Posterior vena cava (tissue), 2 donors: ENCODE data around the gene ZBTB9. TPM values are rescaled to one million over a fixed set of nuclear protein-coding genes. Genes with fewer than 3 reads are reported as not detected.

Experiments
- DNase-seq: peaks from one replicate; pipeline ENCODE4 v3.0.0-alpha.2; 2020; ENCODE audit warnings: low spot score
- intact Hi-C, 2 donors: fragments of 100-400 bp; cut with DNase I; formaldehyde crosslinking; loops; one replicate each; pipeline versions ENCODE4 v1.14.1 to v1.14.2; 2022 to 2023
- microRNA-seq, 2 donors: library from miRNA; unstranded; fragments of <30 nt; microRNA quantifications; one replicate each; pipeline ENCODE4 v1.2.0, GENCODE V29; 2020 to 2021; ENCODE audit warnings: borderline microRNAs expressed in 2 of 2
- total RNA-seq, 2 donors: library from RNA; stranded (reverse); fragmentation: NEBNext Ultra II Directional; extraction: Animal tissue kit (Norgen Biotek cat#: 25700); gene quantifications; one replicate each; pipeline ENCODE4 v1.2.1, GENCODE V29; 2021
- donor health status: DM: yes; HTN: yes; CAD: no.
- donor health status: DM: yes; HTN: yes; CAD: no.

The ZBTB9 gene
- total RNA-seq, 2 donors from 2014 or later: 3.9 to 5.0 TPM

DNA sequence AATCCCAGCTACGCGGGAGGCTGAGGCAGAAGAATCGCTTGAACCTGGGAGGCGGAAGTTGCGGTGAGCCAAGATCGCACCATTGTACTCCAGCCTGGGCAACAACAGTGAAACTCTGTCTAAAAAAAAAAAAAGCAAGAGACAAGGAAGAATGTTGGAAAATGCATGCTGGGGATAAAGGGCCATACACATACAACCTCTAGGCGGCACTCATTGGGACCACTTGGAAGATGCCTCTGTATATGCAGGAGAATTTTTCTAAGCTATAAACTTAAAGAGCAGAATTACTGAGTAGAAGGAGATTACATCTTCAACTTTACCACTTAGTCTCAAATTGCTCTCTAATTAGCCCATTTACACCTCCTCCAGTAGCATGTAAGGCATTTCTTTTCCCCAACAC, 42.8 kb downstream of the ZBTB9 start:
- intact Hi-C loops: no loop called here
- no peak for DNase-seq

DNA sequence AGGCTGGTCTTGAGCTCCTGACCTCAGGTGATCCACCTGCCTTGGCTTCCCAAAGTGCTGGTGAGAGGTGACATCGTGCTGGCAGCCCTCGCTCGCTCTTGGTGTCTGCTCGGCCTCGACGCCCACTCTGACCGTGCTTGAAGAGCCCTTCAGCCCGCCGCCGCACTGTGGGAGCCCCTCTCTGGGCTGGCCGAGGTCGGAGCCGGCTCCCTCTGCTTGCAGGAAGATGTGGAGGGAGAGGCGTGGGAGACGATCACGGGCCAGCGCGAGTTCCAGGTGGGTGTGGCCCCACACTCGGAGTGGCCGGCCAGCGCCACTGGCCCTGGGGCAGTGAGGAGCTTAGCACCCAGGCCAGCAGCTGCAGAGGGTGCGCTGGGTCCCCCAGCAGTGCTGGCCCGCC, 48.1 kb downstream of the ZBTB9 start:
- no peak for DNase-seq
- intact Hi-C loops: no loop called here

DNA sequence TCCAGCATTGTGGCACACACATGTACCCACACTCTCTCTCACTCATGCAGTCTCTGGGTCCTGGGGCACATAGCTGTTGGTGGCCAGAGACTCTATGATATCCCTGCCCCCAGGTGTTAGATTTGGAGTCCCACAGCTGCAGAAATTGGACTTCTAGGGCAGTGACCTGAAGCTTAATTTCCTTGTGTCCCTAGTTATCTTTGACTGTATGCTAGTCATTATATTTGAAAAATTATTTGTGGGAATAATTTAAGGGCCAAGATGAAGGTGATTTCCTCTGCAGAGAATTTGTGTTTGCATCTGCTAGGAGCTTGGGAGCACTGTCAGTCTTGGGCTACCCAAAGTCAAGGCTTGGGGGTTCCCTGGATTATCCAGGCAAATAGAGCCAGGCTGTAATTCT, 50.1 kb downstream of the ZBTB9 start:
- DNase-seq: no peak
- intact Hi-C loops: no loop called here

DNA sequence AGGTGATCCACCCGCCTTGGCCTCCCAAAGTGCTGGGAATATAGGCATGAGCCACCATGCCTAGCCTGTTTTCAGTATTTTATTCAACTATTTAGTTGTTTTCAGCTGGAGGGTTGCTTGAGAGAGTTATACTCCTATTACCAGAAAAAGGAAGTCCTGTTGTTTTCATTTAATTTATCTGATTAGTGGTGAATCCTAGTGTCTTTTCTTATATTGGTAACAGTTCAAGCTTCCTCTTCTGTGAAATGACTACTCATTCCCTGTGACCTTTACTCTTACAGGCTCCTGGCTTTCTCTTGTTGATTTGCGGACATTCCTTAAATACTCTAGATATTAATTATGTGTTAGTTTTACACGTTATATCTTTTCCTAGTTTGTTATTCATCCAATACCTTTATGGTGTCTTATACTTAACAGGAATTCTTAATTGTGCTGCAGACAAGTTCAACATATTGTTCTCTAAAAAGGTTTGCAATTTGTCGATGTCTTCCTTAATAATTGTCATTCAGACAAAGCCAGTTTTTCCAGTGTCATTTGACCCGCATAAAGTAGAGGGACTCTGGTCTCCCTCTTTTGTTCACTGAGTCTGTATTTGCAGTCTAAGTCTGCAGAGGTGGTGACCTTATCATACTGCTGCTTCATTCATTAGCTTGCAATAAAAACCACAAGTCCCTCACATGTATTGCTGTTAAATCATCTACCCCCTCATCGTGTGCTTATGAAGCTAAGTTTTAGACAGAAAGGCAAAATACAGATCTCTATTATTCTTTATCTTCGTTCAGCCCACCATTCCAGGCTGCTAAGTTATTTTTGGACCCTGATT, 51.4 kb downstream of the ZBTB9 start:
- intact Hi-C loops: no loop called here
- no peak for DNase-seq

Small RNA genes lying within 50 kb of the gene (microRNA-seq; reads per million reads assigned to microRNA genes)
- 0 reads per million in 2 donors for gene MIR5004

Other genes starting within 250 kb of the ZBTB9 start
- 1 to 10 TPM; 2.8 to 4.0 TPM for gene HSD17B8, start 249.9 kb upstream of the ZBTB9 start, total RNA-seq
- 10 to 100 TPM; 29.8 to 32.2 TPM for gene RING1, start 246.1 kb upstream of the ZBTB9 start, total RNA-seq
- gene VPS52, start 182.7 kb upstream of the ZBTB9 start, total RNA-seq: 10 to 100 TPM; 27.8 to 44.0 TPM
- gene RPS18, start 182.5 kb upstream of the ZBTB9 start, total RNA-seq: 1,000 to 10,000 TPM; 1,709 to 1,844 TPM
- gene B3GALT4, start 177.5 kb upstream of the ZBTB9 start, total RNA-seq: 10 to 100 TPM in 1 of 2 donors, 1 to 10 TPM in 1; 9.5 to 14.1 TPM
- 10 to 100 TPM; 31.7 to 40.3 TPM for gene WDR46, start 165.3 kb upstream of the ZBTB9 start, total RNA-seq
- gene PFDN6, start 165.0 kb upstream of the ZBTB9 start, total RNA-seq: 10 to 100 TPM; 29.1 to 31.0 TPM
- gene RGL2, start 155.6 kb upstream of the ZBTB9 start, total RNA-seq: 10 to 100 TPM; 52.4 to 52.8 TPM
- 10 to 100 TPM; 57.7 to 65.8 TPM for gene TAPBP, start 140.5 kb upstream of the ZBTB9 start, total RNA-seq
- 10 to 100 TPM; 15.7 to 17.0 TPM for gene ZBTB22, start 136.8 kb upstream of the ZBTB9 start, total RNA-seq
- gene DAXX, start 131.6 kb upstream of the ZBTB9 start, total RNA-seq: 10 to 100 TPM; 30.3 to 42.3 TPM
- gene KIFC1, start 62.8 kb upstream of the ZBTB9 start, total RNA-seq: 1 to 10 TPM in 1 of 2 donors, under 1 TPM in 1; 0.29 to 1.0 TPM
- 10 to 100 TPM; 46.3 to 67.6 TPM for gene PHF1, start 43.6 kb upstream of the ZBTB9 start, total RNA-seq
- gene CUTA, start 36.5 kb upstream of the ZBTB9 start, total RNA-seq: 100 to 1,000 TPM; 107 to 110 TPM
- gene SYNGAP1, start 34.5 kb upstream of the ZBTB9 start, total RNA-seq: 10 to 100 TPM; 15.4 to 19.3 TPM
- gene BAK1, start 125.7 kb downstream of the ZBTB9 start, total RNA-seq: 10 to 100 TPM; 12.4 to 17.7 TPM
- 10 to 100 TPM; 15.6 to 17.1 TPM for gene ITPR3, start 166.7 kb downstream of the ZBTB9 start, total RNA-seq